HEK293 (cell line): ENCODE results near the gene FIGNL2.

Source experiments
- CTCF ChIA-PET: fragments of 350-600 bp; formaldehyde crosslinking; extraction: SDS; loops from one replicate; lab custom pipeline; 2021; ENCODE audit warnings: antibody characterized with exemption; lab: Yijun Ruan, JAX
- POLR2A ChIA-PET: fragments of 300-600 bp; formaldehyde crosslinking; extraction: SDS; loops from one replicate; lab custom pipeline; 2020; ENCODE audit warnings: antibody characterized with exemption, inconsistent platforms; lab: Yijun Ruan, JAX
- H3K27ac ChIP-seq: fragments of 200-500 bp; sonication (Bioruptor generic); 2 replicates; pipeline ENCODE4 v1.5.1; 2014; ENCODE audit warnings: low read depth, low read length, control low read depth, inconsistent platforms; ENCODE audit errors: extremely low read depth
- H3K36me3 ChIP-seq, 2 experiments: fragments of 200-500 bp in 1 of 2; sonication (Bioruptor generic) in 1 of 2; 1 replicate in 1 of 2; 2 replicates in 1 of 2; pipeline ENCODE4 v1.5.1; 2014 to 2017; ENCODE audit warnings: inconsistent platforms in 2 of 2, low read length in 2 of 2; ENCODE audit not compliant: control insufficient read depth in 2 of 2, insufficient read depth in 1 of 2
- H3K4me1 ChIP-seq: fragments of 200-500 bp; sonication (Bioruptor generic); 2 replicates; pipeline ENCODE4 v1.5.1; 2014; ENCODE audit warnings: mild to moderate bottlenecking, low read length, inconsistent platforms; ENCODE audit not compliant: control insufficient read depth, insufficient read depth
- H3K4me3 ChIP-seq: 2 replicates; pipeline ENCODE4 v1.5.1; 2011; ENCODE audit warnings: low read depth, mild to moderate bottlenecking, control low read depth, low read length, moderate library complexity
- H3K9me3 ChIP-seq: fragments of 200-500 bp; sonication (Bioruptor generic); 2 replicates; pipeline ENCODE4 v1.5.1; 2014; ENCODE audit warnings: low read depth, low read length, inconsistent platforms; ENCODE audit not compliant: control insufficient read depth, insufficient read depth
- BCL11B ChIP-seq: fragments of 450-650 bp; formaldehyde crosslinking; IDR thresholded peaks from 2 replicates; pipeline ENCODE4 v1.5.1; 2016; ENCODE audit warnings: low read depth, missing biosample characterization, missing genetic modification characterization
- GLIS1 ChIP-seq: fragments of 450-650 bp; formaldehyde crosslinking; IDR thresholded peaks from 2 replicates; pipeline ENCODE4 v1.5.1; 2016; ENCODE audit warnings: missing biosample characterization, missing genetic modification characterization
- GLIS2 ChIP-seq: fragments of 450-650 bp; formaldehyde crosslinking; IDR thresholded peaks from 2 replicates; pipeline ENCODE4 v1.5.1; 2016; ENCODE audit warnings: missing biosample characterization, missing genetic modification characterization
- REPIN1 ChIP-seq: fragments of 450-650 bp; formaldehyde crosslinking; IDR thresholded peaks from 2 replicates; pipeline ENCODE4 v1.5.1; 2017; ENCODE audit warnings: missing biosample characterization, missing genetic modification characterization, low read depth
- SP3 ChIP-seq: fragments of 450-650 bp; formaldehyde crosslinking; IDR thresholded peaks from 2 replicates; pipeline ENCODE4 v1.5.1; 2016; ENCODE audit warnings: missing biosample characterization, missing genetic modification characterization
- TRIM28 ChIP-seq: IDR thresholded peaks from 2 replicates; pipeline ENCODE4 v1.6.1; 2011; ENCODE audit warnings: low read length, control low read depth, borderline replicate concordance
- YY2 ChIP-seq: fragments of 450-650 bp; formaldehyde crosslinking; IDR thresholded peaks from 2 replicates; pipeline ENCODE4 v1.5.1; 2016; ENCODE audit warnings: missing biosample characterization, missing genetic modification characterization
- ZFP37 ChIP-seq: fragments of 450-650 bp; formaldehyde crosslinking; IDR thresholded peaks from 2 replicates; pipeline ENCODE4 v1.5.1; 2016; ENCODE audit warnings: missing biosample characterization, missing genetic modification characterization
- ZIC2 ChIP-seq: fragments of 450-650 bp; formaldehyde crosslinking; IDR thresholded peaks from 2 replicates; pipeline ENCODE4 v1.5.1; 2016; ENCODE audit warnings: missing biosample characterization, missing genetic modification characterization
- ZNF146 ChIP-seq: fragments of 450-650 bp; formaldehyde crosslinking; IDR thresholded peaks from 2 replicates; pipeline ENCODE4 v1.5.1; 2016; ENCODE audit warnings: missing biosample characterization, missing genetic modification characterization
- ZNF544 ChIP-seq: fragments of 450-650 bp; formaldehyde crosslinking; IDR thresholded peaks from 2 replicates; pipeline ENCODE4 v1.5.0; 2017; ENCODE audit warnings: missing biosample characterization, missing genetic modification characterization
- ZNF707 ChIP-seq: fragments of 450-650 bp; formaldehyde crosslinking; IDR thresholded peaks from 2 replicates; pipeline ENCODE4 v1.5.1; 2016; ENCODE audit warnings: missing biosample characterization, missing genetic modification characterization
- TF ChIP-seq, protein P1 (sequence below): fragments of 450-650 bp; formaldehyde crosslinking; IDR thresholded peaks from 2 replicates; pipeline ENCODE4 v1.5.1; 2016; ENCODE audit warnings: missing biosample characterization, missing genetic modification characterization
- TF ChIP-seq, protein P2 (sequence below): sonication (generic); formaldehyde crosslinking; IDR thresholded peaks from 2 replicates; pipeline ENCODE4 v1.8.1; 2022; ENCODE audit warnings: mild to moderate bottlenecking, moderate library complexity, missing genetic modification reagents
- TF ChIP-seq, protein P3 (sequence below): fragments of 450-650 bp; IDR thresholded peaks from 2 replicates; pipeline ENCODE4 v1.5.1; 2018; ENCODE audit warnings: missing biosample characterization, mild to moderate bottlenecking, missing genetic modification characterization
- TF ChIP-seq, protein P4 (sequence below): fragments of 450-650 bp; formaldehyde crosslinking; IDR thresholded peaks from 2 replicates; pipeline ENCODE4 v1.5.1; 2016; ENCODE audit warnings: missing biosample characterization, missing genetic modification characterization
- TF ChIP-seq, protein P5 (sequence below): fragments of 450-650 bp; formaldehyde crosslinking; IDR thresholded peaks from 2 replicates; pipeline ENCODE4 v1.5.1; 2016; ENCODE audit warnings: missing biosample characterization, missing genetic modification characterization

Gene FIGNL2

DNA sequence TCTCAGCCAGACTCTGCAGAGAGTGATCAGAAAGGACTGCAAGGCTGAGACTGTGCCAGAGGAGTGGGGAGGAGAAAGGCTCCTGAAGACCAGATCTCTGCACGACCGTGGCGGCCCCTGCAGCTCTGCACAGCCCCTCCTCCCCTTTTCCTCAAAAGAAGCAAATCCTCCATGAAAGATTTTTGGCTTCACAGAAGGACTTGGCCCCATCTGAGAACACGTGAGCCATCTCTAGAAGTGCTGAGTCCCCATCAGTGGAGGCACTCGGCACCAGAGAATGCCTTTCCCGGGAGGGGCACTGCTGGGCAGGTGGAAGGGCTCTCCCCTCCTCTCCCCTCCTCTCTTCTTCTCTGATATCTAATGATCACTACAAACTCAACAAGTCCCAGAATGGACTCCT lies 6.8 kb downstream of the FIGNL2 start:
- H3K4me3 ChIP-seq: no peak overlapping the region
- peaks cover 6% of the 10 kb centered on the region; the same call in 1 of the 2 replicates for H3K4me1 ChIP-seq
- no peak overlapping the region for H3K27ac ChIP-seq
- CTCF ChIA-PET: interaction anchor here (0.9 to 1.6 kb wide), 4 partner anchors 10 to 130 kb away, joined by 4 to 6 read pairs (median 5); no protein-coding TSS in a partner anchor
- no peak for TF ChIP-seq TRIM28
- TF ChIP-seq, protein P1, sequence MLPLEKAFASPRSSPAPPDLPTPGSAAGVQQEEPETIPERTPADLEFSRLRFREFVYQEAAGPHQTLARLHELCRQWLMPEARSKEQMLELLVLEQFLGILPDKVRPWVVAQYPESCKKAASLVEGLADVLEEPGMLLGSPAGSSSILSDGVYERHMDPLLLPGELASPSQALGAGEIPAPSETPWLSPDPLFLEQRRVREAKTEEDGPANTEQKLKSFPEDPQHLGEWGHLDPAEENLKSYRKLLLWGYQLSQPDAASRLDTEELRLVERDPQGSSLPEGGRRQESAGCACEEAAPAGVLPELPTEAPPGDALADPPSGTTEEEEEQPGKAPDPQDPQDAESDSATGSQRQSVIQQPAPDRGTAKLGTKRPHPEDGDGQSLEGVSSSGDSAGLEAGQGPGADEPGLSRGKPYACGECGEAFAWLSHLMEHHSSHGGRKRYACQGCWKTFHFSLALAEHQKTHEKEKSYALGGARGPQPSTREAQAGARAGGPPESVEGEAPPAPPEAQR (tag by site-specific recombination): no peak
- TF ChIP-seq, protein P2, sequence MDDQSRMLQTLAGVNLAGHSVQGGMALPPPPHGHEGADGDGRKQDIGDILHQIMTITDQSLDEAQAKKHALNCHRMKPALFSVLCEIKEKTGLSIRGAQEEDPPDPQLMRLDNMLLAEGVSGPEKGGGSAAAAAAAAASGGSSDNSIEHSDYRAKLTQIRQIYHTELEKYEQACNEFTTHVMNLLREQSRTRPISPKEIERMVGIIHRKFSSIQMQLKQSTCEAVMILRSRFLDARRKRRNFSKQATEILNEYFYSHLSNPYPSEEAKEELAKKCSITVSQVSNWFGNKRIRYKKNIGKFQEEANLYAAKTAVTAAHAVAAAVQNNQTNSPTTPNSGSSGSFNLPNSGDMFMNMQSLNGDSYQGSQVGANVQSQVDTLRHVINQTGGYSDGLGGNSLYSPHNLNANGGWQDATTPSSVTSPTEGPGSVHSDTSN (CRISPR knock-in tag): no peak
- no peak for TF ChIP-seq SP3 (tag by site-specific recombination)
- TF ChIP-seq, protein P3, sequence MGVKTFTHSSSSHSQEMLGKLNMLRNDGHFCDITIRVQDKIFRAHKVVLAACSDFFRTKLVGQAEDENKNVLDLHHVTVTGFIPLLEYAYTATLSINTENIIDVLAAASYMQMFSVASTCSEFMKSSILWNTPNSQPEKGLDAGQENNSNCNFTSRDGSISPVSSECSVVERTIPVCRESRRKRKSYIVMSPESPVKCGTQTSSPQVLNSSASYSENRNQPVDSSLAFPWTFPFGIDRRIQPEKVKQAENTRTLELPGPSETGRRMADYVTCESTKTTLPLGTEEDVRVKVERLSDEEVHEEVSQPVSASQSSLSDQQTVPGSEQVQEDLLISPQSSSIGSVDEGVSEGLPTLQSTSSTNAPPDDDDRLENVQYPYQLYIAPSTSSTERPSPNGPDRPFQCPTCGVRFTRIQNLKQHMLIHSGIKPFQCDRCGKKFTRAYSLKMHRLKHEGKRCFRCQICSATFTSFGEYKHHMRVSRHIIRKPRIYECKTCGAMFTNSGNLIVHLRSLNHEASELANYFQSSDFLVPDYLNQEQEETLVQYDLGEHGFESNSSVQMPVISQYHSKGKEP (tag by site-specific recombination): no peak
- no peak for TF ChIP-seq REPIN1 (tag by site-specific recombination)
- no peak for TF ChIP-seq YY2 (tag by site-specific recombination)
- TF ChIP-seq BCL11B (tag by site-specific recombination): no peak
- TF ChIP-seq ZIC2 (tag by site-specific recombination): no peak
- no peak for TF ChIP-seq ZNF544 (tag by site-specific recombination)
- TF ChIP-seq, protein P4, sequence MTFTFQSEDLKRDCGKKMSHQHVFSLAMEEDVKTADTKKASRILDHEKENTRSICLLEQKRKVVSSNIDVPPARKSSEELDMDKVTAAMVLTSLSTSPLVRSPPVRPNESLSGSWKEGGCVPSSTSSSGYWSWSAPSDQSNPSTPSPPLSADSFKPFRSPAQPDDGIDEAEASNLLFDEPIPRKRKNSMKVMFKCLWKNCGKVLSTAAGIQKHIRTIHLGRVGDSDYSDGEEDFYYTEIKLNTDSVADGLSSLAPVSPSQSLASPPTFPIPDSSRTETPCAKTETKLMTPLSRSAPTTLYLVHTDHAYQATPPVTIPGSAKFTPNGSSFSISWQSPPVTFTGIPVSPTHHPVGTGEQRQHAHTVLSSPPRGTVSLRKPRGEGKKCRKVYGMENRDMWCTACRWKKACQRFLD (tag by site-specific recombination): no peak
- TF ChIP-seq, protein P5, sequence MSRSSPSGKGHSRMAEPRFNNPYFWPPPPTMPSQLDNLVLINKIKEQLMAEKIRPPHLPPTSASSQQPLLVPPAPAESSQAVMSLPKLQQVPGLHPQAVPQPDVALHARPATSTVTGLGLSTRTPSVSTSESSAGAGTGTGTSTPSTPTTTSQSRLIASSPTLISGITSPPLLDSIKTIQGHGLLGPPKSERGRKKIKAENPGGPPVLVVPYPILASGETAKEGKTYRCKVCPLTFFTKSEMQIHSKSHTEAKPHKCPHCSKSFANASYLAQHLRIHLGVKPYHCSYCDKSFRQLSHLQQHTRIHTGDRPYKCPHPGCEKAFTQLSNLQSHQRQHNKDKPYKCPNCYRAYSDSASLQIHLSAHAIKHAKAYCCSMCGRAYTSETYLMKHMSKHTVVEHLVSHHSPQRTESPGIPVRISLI (tag by site-specific recombination): no peak
- no peak for TF ChIP-seq ZNF146
- no peak for TF ChIP-seq ZFP37 (tag by site-specific recombination)
- TF ChIP-seq, all 188 proteins: peak for 0
- POLR2A ChIA-PET: no interaction called here
- Histone ChIP-seq H3K9me3 (no peaks in the 10 kb centered on the region), H3K36me3 (no peaks in the 10 kb centered on the region)

DNA sequence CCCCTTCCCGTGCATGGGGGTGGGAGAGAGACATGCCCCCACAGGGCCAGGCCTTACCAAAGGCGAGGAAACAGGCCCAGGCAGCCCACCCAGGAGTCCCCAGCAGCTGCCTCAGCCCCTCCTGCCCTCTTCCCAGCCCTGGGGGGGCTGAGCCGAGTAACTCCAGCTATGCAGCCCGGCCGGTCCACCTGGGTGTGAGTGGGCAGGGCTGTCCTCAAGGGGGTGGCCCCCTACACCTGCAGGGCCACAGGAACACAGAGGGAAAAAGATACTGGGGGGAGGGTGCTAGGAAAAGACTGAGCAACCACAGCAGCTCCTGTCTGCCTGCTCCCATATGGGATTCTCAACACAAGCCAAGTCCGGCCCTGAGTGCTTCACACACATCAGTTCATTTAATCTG lies 7.6 kb downstream of the FIGNL2 start:
- POLR2A ChIA-PET: no interaction called here
- CTCF ChIA-PET: interaction anchor here (0.8 to 1.6 kb wide), 5 partner anchors 9 to 131 kb away, joined by 3 to 6 read pairs (median 5); no protein-coding TSS in a partner anchor
- H3K27ac ChIP-seq: no peak overlapping the region
- H3K4me1 ChIP-seq: 0 out of 2 replicates have a peak, but pooled peaks cover 3% of the 10 kb centered on the region
- H3K36me3 ChIP-seq: no peaks in the 10 kb centered on the region
- no peak overlapping the region for H3K4me3 ChIP-seq
- no peak for TF ChIP-seq ZNF707
- peak; percentile 40; the same call in 1 of the 2 replicates for TF ChIP-seq GLIS2 (tag by site-specific recombination)
- TF ChIP-seq GLIS1 (tag by site-specific recombination): peak; percentile 80
- H3K9me3 ChIP-seq: no peaks in the 10 kb centered on the region
